Body of pancreas (tissue), 4 donors: Measurements from ENCODE around the gene HECW1. TPM values are rescaled to one million over a fixed set of nuclear protein-coding genes. Genes with fewer than 3 reads are reported as not detected.

ENCODE experiments used
- ATAC-seq: fragments of 150-250 bp; one replicate; pipeline ENCODE4 v1.9.1; 2016
- DNase-seq, 4 donors: peaks; one replicate each; pipeline ENCODE4 v3.0.0-alpha.2; 2019
- H3K27ac ChIP-seq, 4 donors: fragments of 200-600 bp; sonication (generic); 1 replicate in 3 of 4; 2 replicates in 1 of 4; pipeline versions ENCODE4 v1.5.1 to v1.6.1; 2016 to 2019; ENCODE audit warnings: mild to moderate bottlenecking in 1 of 4, mixed read lengths in 1 of 4, moderate library complexity in 1 of 4
- H3K27me3 ChIP-seq, 2 donors: fragments of 200-600 bp; sonication (generic); one replicate each; pipeline ENCODE4 v1.6.0; 2016; ENCODE audit warnings: mild to moderate bottlenecking in 1 of 2
- H3K36me3 ChIP-seq, 2 donors: fragments of 200-600 bp; sonication (generic); replicated peaks in 1 of 2; 2 replicates each; pipeline ENCODE4 v1.5.1; 2016; ENCODE audit warnings: low read depth in 2 of 2; ENCODE audit not compliant: insufficient read depth in 1 of 2
- H3K4me1 ChIP-seq: fragments of 200-600 bp; sonication (generic); one replicate; pipeline ENCODE4 v1.6.0; 2016
- H3K4me3 ChIP-seq, 2 donors: fragments of 200-600 bp; sonication (generic); 1 replicate in 1 of 2; 2 replicates in 1 of 2; pipeline ENCODE4 v1.5.1; 2016 to 2019
- H3K9me3 ChIP-seq, 3 donors: fragments of 200-600 bp; sonication (generic); 1 replicate in 2 of 3; 2 replicates in 1 of 3; pipeline ENCODE4 v1.5.1; 2016
- CTCF ChIP-seq, 7 experiments: fragments of 450-650 bp in 4 of 7; fragments of 200-600 bp in 3 of 7; sonication (generic) in 3 of 7; IDR thresholded peaks; one replicate each; pipeline ENCODE4 v1.5.1; 2016 to 2019; ENCODE audit warnings: antibody characterized with exemption in 7 of 7
- POLR2A ChIP-seq, 3 donors: fragments of 450-650 bp; IDR thresholded peaks; one replicate each; pipeline ENCODE4 v1.6.1; 2016; ENCODE audit warnings: antibody characterized with exemption in 3 of 3, mild to moderate bottlenecking in 2 of 3
- WGBS, 2 donors: methylation state at CpG; one replicate each; pipeline ENCODE4 v1.1.5; 2017; 5-methylcytosine and 5-hydroxymethylcytosine counted together
- intact Hi-C: fragments of 100-400 bp; cut with DNase I; formaldehyde crosslinking; loops from one replicate; pipeline ENCODE4 v1.15.1; 2023
- total RNA-seq, 2 donors: library from RNA; depleted of rRNA; stranded (reverse); fragments of >200 nt; gene quantifications; one replicate each; pipeline ENCODE4 v1.1.0, GENCODE V29; 2016

The HECW1 gene
- total RNA-seq, 2 donors from 2014 or later: under 0.01 TPM; not detected in 1

DNA sequence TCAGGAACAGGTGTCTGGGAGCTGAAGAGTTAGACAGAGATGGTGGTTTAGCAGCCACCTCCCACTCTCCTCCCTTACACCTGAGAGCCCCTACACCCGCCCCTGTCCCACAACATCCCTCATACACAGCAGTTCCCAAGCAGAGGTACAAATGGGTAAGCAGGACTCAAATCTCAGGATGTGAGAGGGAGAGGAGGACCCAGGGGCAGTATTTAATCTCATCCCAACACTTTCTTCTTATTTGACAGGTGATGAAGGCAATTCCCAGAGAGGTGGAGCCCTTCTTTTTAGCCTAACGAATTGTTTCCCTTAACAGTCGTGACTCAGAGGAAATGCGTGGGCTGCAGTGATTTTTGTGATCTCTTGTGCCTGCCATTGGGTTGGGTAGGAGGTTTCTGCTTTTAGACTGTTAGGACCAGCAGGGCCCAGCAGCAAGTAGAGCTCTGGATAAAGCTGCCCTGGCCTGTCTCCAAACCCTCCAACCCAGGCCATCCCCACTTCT is 191.3 kb downstream of the HECW1 start:
- WGBS, 2 donors: 56 to 61% methylated on average over 4 of the region's 4 CpGs
- ATAC-seq: no peak
- intact Hi-C loops: no loop called here
- H3K4me1 ChIP-seq: no peaks in the 10 kb centered on the region
- no peaks in the 10 kb centered on the region for H3K27me3 ChIP-seq
- DNase-seq: no peak
- H3K4me3 ChIP-seq: no peak overlapping the region
- no peak for TF ChIP-seq CTCF (IDR thresholded peaks at IDR 0.05)
- no peak for TF ChIP-seq POLR2A (IDR thresholded peaks at IDR 0.05)
- no peaks in the 10 kb centered on the region for H3K36me3 ChIP-seq
- no peaks in the 10 kb centered on the region for H3K9me3 ChIP-seq
- H3K27ac ChIP-seq: no peak overlapping the region

GRCh38 chr7:43306404-43306803 is 194.0 kb downstream of the HECW1 start:
- no peak for DNase-seq
- TF ChIP-seq CTCF (IDR thresholded peaks at IDR 0.05) (no peak), POLR2A (IDR thresholded peaks at IDR 0.05) (no peak)

DNA sequence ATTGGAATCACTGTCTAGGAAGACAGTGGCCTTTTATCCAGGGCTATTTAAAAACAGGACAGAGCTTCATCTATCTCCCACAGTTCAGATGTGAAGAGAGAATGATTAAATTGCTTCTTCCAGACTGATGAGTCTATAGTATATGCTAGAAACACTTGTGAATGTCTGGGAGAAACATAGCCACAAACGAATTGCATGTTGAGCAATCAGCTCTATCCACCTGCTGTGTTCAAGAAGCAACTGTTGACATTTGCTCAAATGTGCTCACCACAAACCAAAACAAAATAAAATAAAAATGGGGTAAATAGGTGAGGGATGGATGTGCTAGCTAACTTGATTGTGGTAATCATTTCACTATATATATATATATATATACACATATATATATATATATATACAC is 195.1 kb downstream of the HECW1 start:
- H3K9me3 ChIP-seq: no peaks in the 10 kb centered on the region
- intact Hi-C loops: no loop called here
- no peaks in the 10 kb centered on the region for H3K27me3 ChIP-seq
- no peak for TF ChIP-seq POLR2A (IDR thresholded peaks at IDR 0.05)
- TF ChIP-seq CTCF (IDR thresholded peaks at IDR 0.05): no peak
- no peak overlapping the region for H3K4me3 ChIP-seq
- 43 to 59% methylated on average over 1 of the region's 1 CpG for WGBS, 2 donors
- no peak for DNase-seq
- H3K36me3 ChIP-seq: no peaks in the 10 kb centered on the region
- H3K4me1 ChIP-seq: no peaks in the 10 kb centered on the region
- no peak for ATAC-seq
- H3K27ac ChIP-seq: no peak overlapping the region

More at GRCh38 chr7:43306404-43306803, 194.0 kb downstream of the HECW1 start:
- 77 to 84% methylated on average over 5 of the region's 5 CpGs for WGBS, 2 donors
- intact Hi-C loops: no loop called here
- no peaks in the 10 kb centered on the region for H3K9me3 ChIP-seq
- no peaks in the 10 kb centered on the region for H3K4me1 ChIP-seq
- H3K27me3 ChIP-seq: no peaks in the 10 kb centered on the region
- ATAC-seq: no peak
- no peak overlapping the region for H3K4me3 ChIP-seq
- no peak overlapping the region for H3K27ac ChIP-seq
- no peaks in the 10 kb centered on the region for H3K36me3 ChIP-seq

DNA sequence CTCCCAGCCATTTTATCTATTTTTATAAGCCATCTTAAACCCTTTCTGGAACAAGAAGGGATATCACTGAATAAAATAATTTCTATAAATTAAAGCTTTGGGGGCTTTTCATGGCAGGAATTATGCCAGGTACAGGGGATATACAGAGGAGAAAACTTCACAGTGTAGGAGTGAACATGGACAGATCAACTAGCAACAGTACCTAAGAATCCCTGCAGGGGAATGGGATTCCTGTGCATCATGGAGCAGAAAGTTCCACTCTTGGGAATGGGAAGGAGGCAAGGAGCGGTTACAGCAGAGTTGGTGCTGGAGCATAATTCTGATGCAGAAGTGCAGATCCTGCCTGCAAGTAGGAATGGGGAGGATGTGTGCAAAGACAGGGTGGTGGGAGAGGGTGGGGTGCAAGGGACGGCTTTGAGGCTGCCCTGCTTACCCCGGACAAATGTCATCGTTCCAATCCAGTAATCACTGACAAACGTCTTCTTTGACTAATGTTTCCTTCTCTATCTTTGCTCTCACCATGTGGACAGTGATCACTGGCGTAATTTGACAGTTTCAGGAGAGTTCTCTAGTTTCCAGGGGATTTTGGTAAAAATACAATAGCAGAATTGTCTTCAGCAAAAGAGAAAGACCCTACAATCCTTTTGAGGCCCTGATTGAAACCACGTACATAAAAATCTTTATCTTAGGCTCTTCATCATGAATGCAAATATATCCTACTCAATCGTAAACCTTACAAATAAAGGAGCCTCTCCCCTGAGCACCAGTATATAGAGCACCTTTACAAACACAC is 196.7 kb downstream of the HECW1 start:
- H3K27ac ChIP-seq: no peak overlapping the region
- no peaks in the 10 kb centered on the region for H3K4me1 ChIP-seq
- no peak for TF ChIP-seq POLR2A (IDR thresholded peaks at IDR 0.05)
- no peak for TF ChIP-seq CTCF (IDR thresholded peaks at IDR 0.05)
- intact Hi-C loops: no loop called here
- ATAC-seq (no peak), DNase-seq (no peak)
- no peaks in the 10 kb centered on the region for H3K27me3 ChIP-seq
- no peaks in the 10 kb centered on the region for H3K9me3 ChIP-seq
- no peak overlapping the region for H3K4me3 ChIP-seq
- WGBS, 2 donors: 54% methylated on average over 8 of the region's 8 CpGs
- no peaks in the 10 kb centered on the region for H3K36me3 ChIP-seq

- Histone ChIP-seq H3K27me3 (no peaks in the 10 kb centered on the region), H3K9me3 (no peaks in the 10 kb centered on the region), H3K4me1 (no peaks in the 10 kb centered on the region), H3K4me3 (no peak overlapping the region), H3K36me3 (no peaks in the 10 kb centered on the region), H3K27ac (no peak overlapping the region)
- intact Hi-C loops: no loop called here
- no peak for DNase-seq
- 68 to 76% methylated on average over 2 of the region's 2 CpGs for WGBS, 2 donors
- TF ChIP-seq POLR2A (IDR thresholded peaks at IDR 0.05): no peak
- no peak for TF ChIP-seq CTCF (IDR thresholded peaks at IDR 0.05)
- no peak for ATAC-seq
Measured at GRCh38 chr7:43309706-43310022, 197.2 kb downstream of the HECW1 start.
